ENCODE data around the gene SECISBP2L. TPM values are rescaled to one million over a fixed set of nuclear protein-coding genes. Genes with fewer than 3 reads are reported as not detected.
"Not testable (repeated sequence)": the region's sequence is repeated elsewhere in the genome, so short reads cannot be mapped to it uniquely, and the experiment has no call there.

SECISBP2L gene
- 19.3 and 23.5 TPM in 2 replicates for total RNA-seq (2014; rRNA removed; shearing (Covaris generic))

DNA sequence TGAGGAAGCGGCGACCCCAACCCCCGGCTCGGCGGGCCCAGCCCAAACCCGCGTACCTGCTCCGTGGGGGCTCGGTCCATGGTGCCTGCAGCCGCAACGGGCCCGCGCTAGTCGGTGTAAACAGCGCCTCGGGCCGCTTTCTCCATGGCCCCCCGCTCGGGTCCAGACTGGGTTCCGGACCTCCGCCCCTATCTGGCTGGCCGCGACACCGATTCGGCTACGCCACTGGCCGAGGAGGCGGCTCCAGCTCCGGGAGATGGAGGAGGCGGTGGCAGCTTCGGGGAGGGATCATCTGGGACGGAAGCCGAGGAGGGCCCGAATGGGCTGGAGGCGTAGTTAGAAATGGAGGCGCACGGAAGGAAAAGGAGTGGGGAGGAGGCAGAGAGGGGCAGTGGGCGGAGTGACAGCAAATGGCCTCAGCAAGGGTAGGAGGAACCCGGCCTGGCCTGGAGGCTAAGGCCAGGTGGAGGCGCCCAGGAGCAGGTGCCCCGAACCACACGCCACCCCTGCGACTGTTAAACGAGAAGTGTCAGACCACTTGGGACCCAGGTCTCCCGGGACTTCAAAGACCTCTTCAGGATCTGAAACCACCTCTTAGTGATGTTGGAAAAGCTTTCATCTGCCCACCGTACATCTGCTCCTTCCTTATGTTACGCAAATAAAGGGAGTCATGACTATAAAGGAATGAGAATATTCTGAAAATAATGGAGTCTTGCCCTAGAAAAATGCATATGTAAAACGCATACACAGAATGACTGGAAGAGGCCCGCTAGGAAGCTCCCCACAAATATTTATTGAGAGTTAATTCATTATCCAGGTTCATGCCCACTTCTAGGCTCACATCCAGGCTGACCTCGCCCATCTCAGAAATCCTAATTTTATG is at the start of gene SECISBP2L:
Gene SECISBP2L, minus strand, starts transcription at position 227 of the 883 bp plus-strand sequence. Its CDS starts 147 bp downstream, at position 80.
- H3K9me3 ChIP-seq (replicated peaks) = no peaks in the 10 kb centered on the region
- peak within 1 kb of the TSS; percentile 66 for H3K27ac ChIP-seq
- DNase-seq = peak; percentile 93
- H3K27me3 ChIP-seq = no peaks in the 10 kb centered on the region
- H3K4me1 ChIP-seq = peaks cover 6% of the 10 kb centered on the region
- no peaks in the 10 kb centered on the region for H3K36me3 ChIP-seq
- H3K4me3 ChIP-seq = peak within 1 kb of the TSS; percentile 97

GRCh38 chr15:49094923-49095322 is 48.7 kb upstream of the SECISBP2L start:
- Histone ChIP-seq H3K36me3 (no peaks in the 10 kb centered on the region), H3K4me3 (no peak overlapping the region), H3K9me3 (replicated peaks) (no peaks in the 10 kb centered on the region), H3K27ac (no peak overlapping the region), H3K4me1 (no peaks in the 10 kb centered on the region), H3K27me3 (no peaks in the 10 kb centered on the region)
- no peak for DNase-seq

DNA sequence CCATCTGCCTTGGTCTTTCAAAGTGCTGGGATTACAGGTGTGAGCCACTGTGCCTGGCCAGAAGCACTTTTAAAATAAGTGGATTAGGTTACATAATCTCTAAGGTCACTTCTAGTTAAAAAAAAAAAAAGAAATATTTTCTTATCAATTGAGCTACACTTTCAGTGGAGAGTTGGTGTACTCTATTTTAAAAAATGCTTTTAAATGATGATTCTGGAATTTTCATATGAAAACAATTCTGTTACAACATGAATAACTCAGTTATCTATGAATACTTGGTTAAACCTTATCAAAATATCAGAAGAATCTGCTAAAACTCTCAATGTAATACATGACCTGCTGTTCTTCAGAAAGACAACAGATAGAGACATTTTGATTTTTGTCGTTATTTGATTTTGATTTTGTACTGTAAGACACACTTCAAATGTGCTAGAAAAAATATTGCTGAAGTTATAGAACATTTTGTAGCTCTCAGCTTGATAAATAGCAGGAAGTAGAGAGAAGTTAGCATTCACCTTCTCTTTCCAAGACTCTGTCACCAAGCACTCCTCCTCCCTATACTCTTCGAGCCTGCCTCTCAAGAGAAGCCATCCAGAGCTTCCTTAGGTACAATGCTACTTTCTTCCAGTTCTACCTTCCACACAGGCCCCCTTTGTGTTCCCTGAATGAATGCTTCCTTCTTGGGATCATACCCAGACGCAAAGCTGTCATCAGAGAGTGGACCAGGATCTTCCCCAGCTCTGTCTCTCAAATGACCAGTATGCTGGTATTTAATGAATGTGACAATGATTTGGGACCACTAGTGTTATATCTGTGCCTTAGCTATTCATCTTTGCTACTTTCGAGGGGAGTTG is 47.2 kb upstream of the SECISBP2L start:
- Histone ChIP-seq H3K9me3 (replicated peaks) (no peaks in the 10 kb centered on the region), H3K27ac (no peak overlapping the region), H3K27me3 (no peaks in the 10 kb centered on the region), H3K4me3 (no peak overlapping the region), H3K4me1 (no peaks in the 10 kb centered on the region), H3K36me3 (no peaks in the 10 kb centered on the region)
- no peak for DNase-seq

- Histone ChIP-seq H3K9me3 (replicated peaks) (no peaks in the 10 kb centered on the region), H3K4me3 (no peak overlapping the region), H3K27me3 (no peaks in the 10 kb centered on the region), H3K36me3 (no peaks in the 10 kb centered on the region), H3K27ac (no peak overlapping the region), H3K4me1 (no peaks in the 10 kb centered on the region)
- no peak for DNase-seq
Observed at GRCh38 chr15:49088996-49089395, 42.8 kb upstream of the SECISBP2L start.

GRCh38 chr15:49085696-49086459 is 39.6 kb upstream of the SECISBP2L start:
- Histone ChIP-seq H3K4me3 (no peak overlapping the region), H3K27ac (no peak overlapping the region)
- DNase-seq = no peak

DNA sequence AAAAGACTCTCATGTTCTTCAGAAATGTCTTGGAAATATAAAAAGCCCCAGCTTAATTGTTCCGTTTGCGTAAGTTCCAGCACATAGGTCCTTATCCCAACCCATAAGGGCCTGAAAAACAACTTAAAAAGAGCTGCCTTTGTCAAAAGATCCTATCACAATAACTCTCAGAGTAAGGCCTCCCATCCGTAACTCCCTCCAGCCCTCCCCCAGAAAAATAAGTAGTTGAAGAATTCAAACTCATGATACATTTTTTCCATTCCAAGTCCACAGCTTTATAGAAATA is 38.0 kb upstream of the SECISBP2L start:
- H3K27ac ChIP-seq = no peak overlapping the region
- H3K36me3 ChIP-seq = no peaks in the 10 kb centered on the region
- H3K4me1 ChIP-seq = no peaks in the 10 kb centered on the region
- H3K4me3 ChIP-seq = no peak overlapping the region
- no peak for DNase-seq
- H3K27me3 ChIP-seq = no peaks in the 10 kb centered on the region
- H3K9me3 ChIP-seq (replicated peaks) = no peaks in the 10 kb centered on the region

More at GRCh38 chr15:49085696-49086459, 39.6 kb upstream of the SECISBP2L start:
- Histone ChIP-seq H3K36me3 (no peaks in the 10 kb centered on the region), H3K27me3 (no peaks in the 10 kb centered on the region), H3K4me1 (no peaks in the 10 kb centered on the region), H3K9me3 (replicated peaks) (no peaks in the 10 kb centered on the region)

DNA sequence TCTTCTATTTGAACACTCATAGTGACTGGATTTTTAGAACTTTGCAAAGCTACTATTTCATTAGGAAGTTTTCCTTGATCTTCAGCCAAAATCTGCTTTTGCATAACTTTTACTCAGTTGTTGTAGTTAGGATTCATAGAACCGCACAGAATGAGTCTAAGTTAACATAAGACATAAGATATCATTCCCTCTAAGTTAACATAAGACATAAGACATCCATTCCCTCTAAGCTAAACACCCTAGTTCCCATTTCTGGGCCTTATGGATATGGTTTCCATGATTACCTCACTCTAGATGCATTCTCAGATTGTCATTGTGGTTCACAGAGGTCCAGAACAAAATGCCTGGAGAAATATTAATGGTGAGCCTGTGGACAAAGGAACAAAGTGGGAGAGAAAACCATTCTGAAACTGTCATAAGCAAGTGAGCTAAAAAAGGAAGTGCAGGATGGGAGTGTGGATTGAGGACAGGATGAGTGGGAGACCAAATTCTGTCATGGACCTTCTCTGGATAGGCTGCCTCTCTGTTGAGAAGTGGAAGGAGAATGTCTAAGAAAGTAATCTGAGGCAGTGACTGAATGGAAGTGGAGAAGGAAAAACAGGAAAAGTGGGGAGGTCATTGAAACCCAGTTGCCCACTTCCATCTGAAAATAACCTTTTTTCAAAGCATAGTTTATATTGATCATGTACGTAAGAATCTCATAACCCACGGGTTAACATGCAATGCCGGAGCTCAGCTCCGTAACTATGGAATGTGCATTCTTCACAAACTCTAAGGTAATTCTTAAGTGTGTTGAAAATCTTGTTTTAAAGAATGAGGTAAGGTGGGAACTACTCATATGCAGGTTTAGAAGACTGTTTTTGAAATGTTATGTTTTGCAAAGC is 37.4 kb upstream of the SECISBP2L start:
- DNase-seq = peak in 1 of 2 experiments; percentile 4
- Histone ChIP-seq H3K27ac (no peak overlapping the region), H3K36me3 (no peaks in the 10 kb centered on the region), H3K9me3 (replicated peaks) (no peaks in the 10 kb centered on the region), H3K4me1 (no peaks in the 10 kb centered on the region), H3K27me3 (no peaks in the 10 kb centered on the region), H3K4me3 (no peak overlapping the region)

DNA sequence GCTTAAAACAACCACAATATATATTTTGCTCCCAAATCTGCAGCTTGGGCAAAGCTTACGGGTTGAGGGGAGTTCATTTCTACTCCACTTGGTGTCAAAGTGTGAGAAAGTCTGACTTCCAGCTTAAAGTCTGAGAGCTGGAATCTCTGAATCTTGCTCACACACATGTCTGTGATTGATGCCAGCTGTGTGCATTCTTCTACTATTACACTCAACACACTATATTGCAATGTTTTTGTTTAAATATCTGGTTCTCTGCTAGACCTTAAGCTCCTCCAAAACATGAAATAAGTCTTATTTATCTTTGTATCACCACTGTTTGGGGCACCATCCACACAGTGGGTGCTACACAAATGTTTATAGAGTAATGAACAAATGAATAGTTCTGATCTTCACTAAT is 36.7 kb upstream of the SECISBP2L start:
- DNase-seq = no peak
- Histone ChIP-seq H3K36me3 (no peaks in the 10 kb centered on the region), H3K27me3 (no peaks in the 10 kb centered on the region), H3K27ac (no peak overlapping the region), H3K4me1 (no peaks in the 10 kb centered on the region), H3K4me3 (no peak overlapping the region), H3K9me3 (replicated peaks) (no peaks in the 10 kb centered on the region)

- Histone ChIP-seq H3K36me3 (no peaks in the 10 kb centered on the region), H3K4me1 (no peaks in the 10 kb centered on the region), H3K9me3 (replicated peaks) (no peaks in the 10 kb centered on the region), H3K4me3 (no peak overlapping the region), H3K27ac (no peak overlapping the region), H3K27me3 (no peaks in the 10 kb centered on the region)
- DNase-seq = no peak
Observed at GRCh38 chr15:49079340-49080039, 33.2 kb upstream of the SECISBP2L start.

- Histone ChIP-seq H3K27me3 (no peaks in the 10 kb centered on the region), H3K9me3 (replicated peaks) (no peaks in the 10 kb centered on the region), H3K27ac (no peak overlapping the region), H3K36me3 (no peaks in the 10 kb centered on the region), H3K4me1 (no peaks in the 10 kb centered on the region), H3K4me3 (no peak overlapping the region)
- DNase-seq = no peak
Observed at GRCh38 chr15:49075881-49076280, 29.6 kb upstream of the SECISBP2L start.

- H3K27ac ChIP-seq; H3K36me3 ChIP-seq; H3K9me3 ChIP-seq (replicated peaks); H3K4me3 ChIP-seq; H3K4me1 ChIP-seq; H3K27me3 ChIP-seq; DNase-seq: not testable (repeated sequence)
Observed at GRCh38 chr15:49074589-49075287, 28.5 kb upstream of the SECISBP2L start.

DNA sequence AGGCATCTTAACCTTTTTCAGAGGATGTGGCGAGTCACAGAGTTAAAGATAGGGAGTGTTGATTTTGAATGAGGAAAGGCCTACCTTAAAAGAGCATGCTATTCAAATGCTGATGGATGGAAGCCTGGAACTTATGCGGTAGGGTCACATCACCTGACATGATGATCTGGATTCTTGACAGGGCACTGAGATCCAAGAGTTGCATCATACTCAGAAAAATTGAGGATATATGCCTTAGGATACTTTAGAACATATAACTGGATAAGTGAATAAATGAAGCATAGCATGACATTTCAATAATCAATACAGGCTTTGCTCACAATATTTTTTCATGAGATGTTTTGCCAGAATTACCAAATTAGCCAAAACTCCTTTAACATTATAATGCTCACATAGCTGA is 20.1 kb upstream of the SECISBP2L start:
- DNase-seq = no peak
- Histone ChIP-seq H3K27me3 (no peaks in the 10 kb centered on the region), H3K27ac (no peak overlapping the region), H3K4me1 (peaks cover 3% of the 10 kb centered on the region), H3K36me3 (no peaks in the 10 kb centered on the region), H3K4me3 (no peak overlapping the region), H3K9me3 (replicated peaks) (no peaks in the 10 kb centered on the region)

- Histone ChIP-seq H3K9me3 (replicated peaks) (no peaks in the 10 kb centered on the region), H3K4me3 (no peak overlapping the region), H3K27me3 (no peaks in the 10 kb centered on the region), H3K27ac (no peak overlapping the region), H3K4me1 (peaks cover 17% of the 10 kb centered on the region), H3K36me3 (no peaks in the 10 kb centered on the region)
- no peak for DNase-seq
Observed at GRCh38 chr15:49064884-49065283, 18.6 kb upstream of the SECISBP2L start.
